HG03060 (cell line): Measurements from ENCODE around the gene GNGT2.
"Not testable (repeated sequence)": the region's sequence is repeated elsewhere in the genome, so short reads cannot be mapped to it uniquely, and the experiment has no call there.

Experiments used
- ATAC-seq: cut with Tn5 transposase; IDR thresholded peaks from one replicate; pipeline ENCODE4 v1.9.1; 2021; ENCODE audit warnings: low read depth, moderate number of reproducible peaks; ENCODE audit not compliant: unreplicated experiment

Gene GNGT2

GRCh38 chr17:49180998-49181635 lies 29.3 kb downstream of the GNGT2 start:
- no peak for ATAC-seq

- ATAC-seq, result no peak
Measured at GRCh38 chr17:49180303-49180702, 30.1 kb downstream of the GNGT2 start.

GRCh38 chr17:49175978-49176377 lies 34.4 kb downstream of the GNGT2 start:
- not testable (repeated sequence) for ATAC-seq

- not testable (repeated sequence) for ATAC-seq
Measured at GRCh38 chr17:49170711-49171110, 39.7 kb downstream of the GNGT2 start.

- no peak for ATAC-seq
Measured at GRCh38 chr17:49170216-49170615, 40.2 kb downstream of the GNGT2 start.

GRCh38 chr17:49168706-49169105 lies 41.7 kb downstream of the GNGT2 start:
- ATAC-seq, result no peak

GRCh38 chr17:49165143-49165542 lies 45.2 kb downstream of the GNGT2 start:
- no peak for ATAC-seq

- ATAC-seq, result no peak
Measured at GRCh38 chr17:49162866-49163265, 47.5 kb downstream of the GNGT2 start.

GRCh38 chr17:49157784-49158183 lies 52.6 kb downstream of the GNGT2 start:
- no peak for ATAC-seq

GRCh38 chr17:49156256-49156655 lies 54.1 kb downstream of the GNGT2 start:
- ATAC-seq, result no peak
